Uterus (tissue), 2 donors: ENCODE measurements around the gene EGFLAM.

ENCODE experiments used
- POLR2A ChIP-seq, 2 donors: fragments of 450-650 bp; IDR thresholded peaks; one replicate each; pipeline ENCODE4 v1.6.1; 2016; ENCODE audit warnings: antibody characterized with exemption in 2 of 2, mild to moderate bottlenecking in 1 of 2, moderate library complexity in 1 of 2
- TF ChIP-seq, protein P1 (sequence below), 4 experiments: fragments of 200-600 bp in 2 of 4; fragments of 450-650 bp in 2 of 4; sonication (generic) in 2 of 4; IDR thresholded peaks; one replicate each; pipeline ENCODE4 v1.5.1; 2016 to 2019; ENCODE audit warnings: antibody characterized with exemption in 4 of 4, mild to moderate bottlenecking in 2 of 4, moderate library complexity in 1 of 4

DNA sequence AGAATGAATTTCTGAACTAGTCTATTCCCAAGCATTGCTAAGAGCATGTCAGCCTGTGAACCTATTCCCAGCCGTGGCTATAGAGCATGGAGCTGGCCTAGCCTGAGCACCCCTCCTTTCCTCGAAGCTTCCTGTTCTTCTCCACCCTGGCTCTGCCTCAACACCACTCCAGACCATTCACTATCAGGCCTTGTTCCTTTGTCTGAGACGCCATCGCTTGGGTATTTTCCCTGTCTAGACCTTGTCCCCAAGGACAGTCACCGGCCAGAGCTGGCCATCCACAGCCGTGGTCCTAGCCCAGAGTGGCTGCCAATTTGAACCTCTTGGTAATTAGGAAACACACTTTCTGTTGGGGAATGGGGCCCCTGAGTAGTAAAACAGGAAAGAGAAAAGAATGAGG lies 192.3 kb downstream of the EGFLAM start:
- TF ChIP-seq POLR2A (IDR thresholded peaks at IDR 0.05): no peak
- TF ChIP-seq, protein P1, sequence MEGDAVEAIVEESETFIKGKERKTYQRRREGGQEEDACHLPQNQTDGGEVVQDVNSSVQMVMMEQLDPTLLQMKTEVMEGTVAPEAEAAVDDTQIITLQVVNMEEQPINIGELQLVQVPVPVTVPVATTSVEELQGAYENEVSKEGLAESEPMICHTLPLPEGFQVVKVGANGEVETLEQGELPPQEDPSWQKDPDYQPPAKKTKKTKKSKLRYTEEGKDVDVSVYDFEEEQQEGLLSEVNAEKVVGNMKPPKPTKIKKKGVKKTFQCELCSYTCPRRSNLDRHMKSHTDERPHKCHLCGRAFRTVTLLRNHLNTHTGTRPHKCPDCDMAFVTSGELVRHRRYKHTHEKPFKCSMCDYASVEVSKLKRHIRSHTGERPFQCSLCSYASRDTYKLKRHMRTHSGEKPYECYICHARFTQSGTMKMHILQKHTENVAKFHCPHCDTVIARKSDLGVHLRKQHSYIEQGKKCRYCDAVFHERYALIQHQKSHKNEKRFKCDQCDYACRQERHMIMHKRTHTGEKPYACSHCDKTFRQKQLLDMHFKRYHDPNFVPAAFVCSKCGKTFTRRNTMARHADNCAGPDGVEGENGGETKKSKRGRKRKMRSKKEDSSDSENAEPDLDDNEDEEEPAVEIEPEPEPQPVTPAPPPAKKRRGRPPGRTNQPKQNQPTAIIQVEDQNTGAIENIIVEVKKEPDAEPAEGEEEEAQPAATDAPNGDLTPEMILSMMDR (IDR thresholded peaks at IDR 0.05): no peak
